GM12878 (cell line): Measurements from ENCODE around the gene SOX6. TPM values are rescaled to one million over a fixed set of nuclear protein-coding genes. Genes with fewer than 3 reads are reported as not detected.

ENCODE experiments used
- ATAC-seq: fragments of 200-7000 bp; cut with Tn5 transposase; 3 replicates; pipeline ENCODE4 v1.9.1; 2020; ENCODE audit warnings: mild to moderate bottlenecking, moderate library complexity
- BruUV-seq: library from RNA; stranded (reverse); fragments of 400-500 nt; replicated peaks from 2 replicates; lab custom pipeline; 2021; lab: Mats Ljungman, UMichigan
- CTCF ChIA-PET: fragments of 300-600 bp; sonication (Branson Sonifier 250); formaldehyde crosslinking; extraction: SDS; loops from one replicate; lab custom pipeline; 2021; ENCODE audit warnings: inconsistent platforms; lab: Yijun Ruan, JAX
- POLR2A ChIA-PET: fragments of 350-600 bp; formaldehyde crosslinking; extraction: SDS; loops from one replicate; lab custom pipeline; 2021; ENCODE audit warnings: inconsistent platforms; lab: Charles Lee
- RAD21 ChIA-PET: fragments of 300-600 bp; sonication (Branson Sonifier 250); formaldehyde crosslinking; loops from one replicate; lab custom pipeline; 2023; ENCODE audit warnings: antibody characterized with exemption; ENCODE audit not compliant: unreplicated experiment; lab: Charles Lee
- SMC1A ChIA-PET: fragments of 300-600 bp; sonication (Branson Sonifier 250); formaldehyde crosslinking; loops from one replicate; lab custom pipeline; 2023; ENCODE audit not compliant: unreplicated experiment, uncharacterized antibody; lab: Charles Lee
- DNase-seq: peaks from one replicate; pipeline ENCODE4 v3.0.0-alpha.2; 2011; ENCODE audit warnings: low read depth, low spot score
- FAIRE-seq: peaks from 3 replicates; lab custom pipeline; 2011; peaks lifted over from hg19 to GRCh38; lab: Jason Lieb, UNC
- H2AFZ ChIP-seq: 2 replicates; pipeline ENCODE4 v1.6.0; 2011; ENCODE audit warnings: low read depth, low read length, control low read depth; ENCODE audit not compliant: control insufficient read depth
- H3K27ac ChIP-seq: 2 replicates; pipeline ENCODE4 v1.5.1; 2011; ENCODE audit warnings: control low read depth; ENCODE audit not compliant: control insufficient read depth, insufficient read depth
- H3K27me3 ChIP-seq, 2 experiments: replicated peaks in 1 of 2; 2 replicates each; pipeline versions ENCODE4 v1.6.0 to v1.6.1; 2011; ENCODE audit warnings: low read length in 1 of 2; ENCODE audit not compliant: control insufficient read depth in 2 of 2, insufficient read depth in 2 of 2
- H3K36me3 ChIP-seq, 2 experiments: 2 replicates each; pipeline ENCODE4 v1.5.1; 2011; ENCODE audit warnings: low read length in 1 of 2; ENCODE audit not compliant: control insufficient read depth in 2 of 2, insufficient read depth in 2 of 2
- H3K4me1 ChIP-seq: 2 replicates; pipeline ENCODE4 v1.6.1; 2011; ENCODE audit warnings: mild to moderate bottlenecking, low read length, moderate library complexity, mixed read lengths; ENCODE audit not compliant: control insufficient read depth, insufficient read depth
- H3K4me2 ChIP-seq: 2 replicates; pipeline ENCODE4 v1.6.0; 2011; ENCODE audit warnings: control low read depth; ENCODE audit not compliant: control insufficient read depth, insufficient read depth
- H3K4me3 ChIP-seq: fragments of 200-600 bp; sonication (generic); 2 replicates; pipeline ENCODE4 v1.5.1; 2016
- H3K79me2 ChIP-seq: 2 replicates; pipeline ENCODE4 v1.6.0; 2011; ENCODE audit warnings: low read length; ENCODE audit not compliant: control insufficient read depth, insufficient read depth
- H3K9ac ChIP-seq: 2 replicates; pipeline ENCODE4 v1.8.0; 2011; ENCODE audit warnings: low read length, control low read depth, mixed read lengths; ENCODE audit not compliant: control insufficient read depth, insufficient read depth
- H3K9me3 ChIP-seq: replicated peaks from 3 replicates; pipeline ENCODE4 v1.5.1; 2011; ENCODE audit warnings: mild to moderate bottlenecking, low read length; ENCODE audit not compliant: control insufficient read depth, insufficient read depth
- H4K20me1 ChIP-seq: 2 replicates; pipeline ENCODE4 v1.6.0; 2011; ENCODE audit not compliant: control insufficient read depth, insufficient read depth
- MEF2B ChIP-seq: fragments of 450-650 bp; IDR thresholded peaks from 2 replicates; pipeline ENCODE4 v1.6.1; 2018; ENCODE audit warnings: mild to moderate bottlenecking, moderate library complexity; ENCODE audit not compliant: partially characterized antibody, poor library complexity, severe bottlenecking
- MTA2 ChIP-seq: fragments of 450-650 bp; IDR thresholded peaks from 2 replicates; pipeline ENCODE4 v1.6.1; 2016; ENCODE audit warnings: low read depth, mild to moderate bottlenecking, moderate library complexity
- POLR2A ChIP-seq: IDR thresholded peaks from 2 replicates; pipeline ENCODE4 v1.6.1; 2011; ENCODE audit warnings: low read depth, mild to moderate bottlenecking, low read length
- RUNX3 ChIP-seq: IDR thresholded peaks from 2 replicates; pipeline ENCODE4 v1.6.1; 2012; ENCODE audit warnings: low read length, inconsistent platforms
- WGBS: methylation state at CpG from one replicate; pipeline ENCODE4 v1.1.6; 2016; ENCODE audit warnings: low lambda C conversion rate; ENCODE audit not compliant: insufficient replicate concordance, insufficient coverage; ENCODE audit errors: missing lambda C conversion rate; 5-methylcytosine and 5-hydroxymethylcytosine counted together
- in situ Hi-C: fragments of 300-500 bp; cut with MboI; formaldehyde crosslinking; loops from 9 replicates; pipeline ENCODE4 v1.14.3; 2018; ENCODE audit warnings: mixed read lengths
- intact Hi-C: fragments of 100-400 bp; cut with micrococcal nuclease; formaldehyde crosslinking; loops from one replicate; pipeline ENCODE4 v1.14.2; 2022; ENCODE audit not compliant: unreplicated experiment
- polyA plus RNA-seq, 11 experiments: library from polyadenylated mRNA; depleted of rRNA in 4 of 11; unstranded in 6 of 11; stranded (reverse) in 5 of 11; fragments of >200 nt; fragmentation: Nextera tagmentation in 4 of 11; fragmentation: Illumina TruSeq in 1 of 11; extraction: Ambion mirVana in 4 of 11; extraction: Trizol in 1 of 11; gene quantifications; 1 replicate in 1 of 11; 2 replicates in 10 of 11; pipeline versions ENCODE4 v1.2.1 to v1.2.3, GENCODE V29; 2011 to 2016; ENCODE audit warnings: inconsistent platforms in 2 of 11, missing spikeins in 2 of 11, low read depth in 1 of 11
- total RNA-seq, 4 experiments: library from RNA; depleted of rRNA in 3 of 4; stranded (reverse); fragments of >200 nt in 3 of 4; fragmentation: Illumina TruSeq in 1 of 4; extraction: Trizol in 1 of 4; gene quantifications; 2 replicates each; pipeline versions ENCODE4 v1.2.1 to v1.2.3, GENCODE V29; 2013 to 2021
- TF ChIP-seq, protein P1 (sequence below): fragments of 450-650 bp; IDR thresholded peaks from 2 replicates; pipeline ENCODE4 v1.6.1; 2017; ENCODE audit warnings: borderline replicate concordance
- TF ChIP-seq, protein P2 (sequence below): fragments of 450-650 bp; formaldehyde crosslinking; IDR thresholded peaks from 2 replicates; pipeline ENCODE4 v1.5.0; 2022; ENCODE audit warnings: mild to moderate bottlenecking, missing genetic modification characterization
- TF ChIP-seq, protein P3 (sequence below): fragments of 450-650 bp; IDR thresholded peaks from 2 replicates; pipeline ENCODE4 v1.6.1; 2018; ENCODE audit warnings: borderline replicate concordance, mild to moderate bottlenecking; ENCODE audit not compliant: partially characterized antibody

Gene SOX6
- total and polyA plus RNA-seq, 10 of the 15 experiments (the other 5 are each of a cell fraction or from before 2014, with no cell fraction given) = 0.03 to 0.71 (median 0.29) TPM; not detected in 4

DNA sequence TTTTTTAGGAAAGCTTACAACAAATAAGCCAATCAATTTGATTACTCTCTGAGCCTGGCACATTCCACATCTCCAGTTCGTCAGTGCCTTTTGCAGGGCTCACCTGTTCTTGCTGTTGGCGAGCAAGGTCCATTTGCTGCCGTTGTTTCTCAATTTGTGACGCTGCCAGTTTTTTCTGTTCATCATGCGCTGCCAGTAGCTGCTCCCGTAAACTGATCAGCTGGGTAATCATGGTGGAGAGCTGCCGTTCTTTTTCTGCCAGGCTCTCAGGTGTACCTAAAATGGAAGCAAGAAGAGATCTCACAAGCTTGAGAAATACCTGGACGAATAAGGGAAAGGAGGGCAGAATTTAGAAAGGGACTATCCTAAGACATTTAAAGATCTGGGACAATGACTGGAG lies 169.7 kb downstream of the SOX6 start:
- ChIA-PET SMC1A (no interaction called here), RAD21 (no interaction called here), CTCF (no interaction called here), POLR2A (interaction anchor here (0.6 kb wide), 1 partner anchor 17 kb away, joined by 4 read pairs; no protein-coding TSS in a partner anchor)
- in situ Hi-C loops = no loop called here
- no peak overlapping the region for H3K9ac ChIP-seq
- intact Hi-C loops = no loop called here
- no peak overlapping the region for H3K4me3 ChIP-seq
- no peaks in the 10 kb centered on the region for H4K20me1 ChIP-seq
- no peaks in the 10 kb centered on the region for H3K9me3 ChIP-seq
- H3K4me1 ChIP-seq = no peaks in the 10 kb centered on the region
- DNase-seq (no peak), FAIRE-seq (no peak), ATAC-seq (no peak)
- H3K27ac ChIP-seq = no peak overlapping the region
- 55% methylated on average over 8 of the region's 8 CpGs for WGBS
- no peak overlapping the region for H3K4me2 ChIP-seq
- no peaks in the 10 kb centered on the region for H3K79me2 ChIP-seq
- TF ChIP-seq MEF2B = no peak
- no peaks in the 10 kb centered on the region for H3K27me3 ChIP-seq
- H3K36me3 ChIP-seq = no peaks in the 10 kb centered on the region
- no peak overlapping the region for H2AFZ ChIP-seq
- no TSS peak for BruUV-seq

DNA sequence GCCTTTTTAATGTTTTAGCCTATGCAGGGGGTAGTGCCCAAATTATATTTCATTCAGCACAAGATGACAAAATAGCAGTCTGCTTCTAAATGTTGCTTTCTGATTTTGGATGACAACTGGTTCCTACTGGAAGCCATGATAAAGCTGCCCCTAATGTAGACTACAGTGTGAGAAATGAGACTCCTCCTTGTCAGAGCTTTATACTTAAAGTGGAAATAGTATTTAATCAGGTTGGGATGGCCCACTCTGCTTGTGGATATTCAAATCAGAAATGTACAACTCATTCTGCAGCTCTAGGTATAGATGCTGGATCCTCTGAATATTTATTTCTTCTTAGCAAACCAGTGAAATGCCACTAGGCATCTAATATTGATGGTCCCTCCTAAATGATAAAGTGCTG lies 171.3 kb downstream of the SOX6 start:
- RAD21 ChIA-PET = no interaction called here
- no peak overlapping the region for H3K9ac ChIP-seq
- no peak overlapping the region for H2AFZ ChIP-seq
- in situ Hi-C loops (no loop called here), intact Hi-C loops (no loop called here)
- no peaks in the 10 kb centered on the region for H3K79me2 ChIP-seq
- H3K4me1 ChIP-seq = no peaks in the 10 kb centered on the region
- FAIRE-seq (no peak), DNase-seq (no peak), ATAC-seq (no peak)
- SMC1A ChIA-PET = interaction anchor here (1.5 kb wide), 1 partner anchor 9 kb away, joined by 6 read pairs; no protein-coding TSS in a partner anchor
- no peaks in the 10 kb centered on the region for H3K9me3 ChIP-seq
- H3K4me2 ChIP-seq = no peak overlapping the region
- POLR2A ChIA-PET = no interaction called here
- no peak overlapping the region for H3K4me3 ChIP-seq
- no peak overlapping the region for H3K27ac ChIP-seq
- H3K36me3 ChIP-seq = no peaks in the 10 kb centered on the region
- CTCF ChIA-PET = interaction anchor here (1.5 kb wide), 1 partner anchor 10 kb away, joined by 3 read pairs; no protein-coding TSS in a partner anchor
- no peaks in the 10 kb centered on the region for H3K27me3 ChIP-seq
- no peaks in the 10 kb centered on the region for H4K20me1 ChIP-seq
- no TSS peak for BruUV-seq
- TF ChIP-seq POLR2A (no peak), MTA2 (no peak), RUNX3 (no peak)
- TF ChIP-seq, protein P1, sequence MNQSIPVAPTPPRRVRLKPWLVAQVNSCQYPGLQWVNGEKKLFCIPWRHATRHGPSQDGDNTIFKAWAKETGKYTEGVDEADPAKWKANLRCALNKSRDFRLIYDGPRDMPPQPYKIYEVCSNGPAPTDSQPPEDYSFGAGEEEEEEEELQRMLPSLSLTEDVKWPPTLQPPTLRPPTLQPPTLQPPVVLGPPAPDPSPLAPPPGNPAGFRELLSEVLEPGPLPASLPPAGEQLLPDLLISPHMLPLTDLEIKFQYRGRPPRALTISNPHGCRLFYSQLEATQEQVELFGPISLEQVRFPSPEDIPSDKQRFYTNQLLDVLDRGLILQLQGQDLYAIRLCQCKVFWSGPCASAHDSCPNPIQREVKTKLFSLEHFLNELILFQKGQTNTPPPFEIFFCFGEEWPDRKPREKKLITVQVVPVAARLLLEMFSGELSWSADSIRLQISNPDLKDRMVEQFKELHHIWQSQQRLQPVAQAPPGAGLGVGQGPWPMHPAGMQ = no peak
- TF ChIP-seq, protein P2, sequence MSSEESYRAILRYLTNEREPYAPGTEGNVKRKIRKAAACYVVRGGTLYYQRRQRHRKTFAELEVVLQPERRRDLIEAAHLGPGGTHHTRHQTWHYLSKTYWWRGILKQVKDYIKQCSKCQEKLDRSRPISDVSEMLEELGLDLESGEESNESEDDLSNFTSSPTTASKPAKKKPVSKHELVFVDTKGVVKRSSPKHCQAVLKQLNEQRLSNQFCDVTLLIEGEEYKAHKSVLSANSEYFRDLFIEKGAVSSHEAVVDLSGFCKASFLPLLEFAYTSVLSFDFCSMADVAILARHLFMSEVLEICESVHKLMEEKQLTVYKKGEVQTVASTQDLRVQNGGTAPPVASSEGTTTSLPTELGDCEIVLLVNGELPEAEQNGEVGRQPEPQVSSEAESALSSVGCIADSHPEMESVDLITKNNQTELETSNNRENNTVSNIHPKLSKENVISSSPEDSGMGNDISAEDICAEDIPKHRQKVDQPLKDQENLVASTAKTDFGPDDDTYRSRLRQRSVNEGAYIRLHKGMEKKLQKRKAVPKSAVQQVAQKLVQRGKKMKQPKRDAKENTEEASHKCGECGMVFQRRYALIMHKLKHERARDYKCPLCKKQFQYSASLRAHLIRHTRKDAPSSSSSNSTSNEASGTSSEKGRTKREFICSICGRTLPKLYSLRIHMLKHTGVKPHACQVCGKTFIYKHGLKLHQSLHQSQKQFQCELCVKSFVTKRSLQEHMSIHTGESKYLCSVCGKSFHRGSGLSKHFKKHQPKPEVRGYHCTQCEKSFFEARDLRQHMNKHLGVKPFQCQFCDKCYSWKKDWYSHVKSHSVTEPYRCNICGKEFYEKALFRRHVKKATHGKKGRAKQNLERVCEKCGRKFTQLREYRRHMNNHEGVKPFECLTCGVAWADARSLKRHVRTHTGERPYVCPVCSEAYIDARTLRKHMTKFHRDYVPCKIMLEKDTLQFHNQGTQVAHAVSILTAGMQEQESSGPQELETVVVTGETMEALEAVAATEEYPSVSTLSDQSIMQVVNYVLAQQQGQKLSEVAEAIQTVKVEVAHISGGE (CRISPR knock-in tag) = no peak
- TF ChIP-seq, protein P3, sequence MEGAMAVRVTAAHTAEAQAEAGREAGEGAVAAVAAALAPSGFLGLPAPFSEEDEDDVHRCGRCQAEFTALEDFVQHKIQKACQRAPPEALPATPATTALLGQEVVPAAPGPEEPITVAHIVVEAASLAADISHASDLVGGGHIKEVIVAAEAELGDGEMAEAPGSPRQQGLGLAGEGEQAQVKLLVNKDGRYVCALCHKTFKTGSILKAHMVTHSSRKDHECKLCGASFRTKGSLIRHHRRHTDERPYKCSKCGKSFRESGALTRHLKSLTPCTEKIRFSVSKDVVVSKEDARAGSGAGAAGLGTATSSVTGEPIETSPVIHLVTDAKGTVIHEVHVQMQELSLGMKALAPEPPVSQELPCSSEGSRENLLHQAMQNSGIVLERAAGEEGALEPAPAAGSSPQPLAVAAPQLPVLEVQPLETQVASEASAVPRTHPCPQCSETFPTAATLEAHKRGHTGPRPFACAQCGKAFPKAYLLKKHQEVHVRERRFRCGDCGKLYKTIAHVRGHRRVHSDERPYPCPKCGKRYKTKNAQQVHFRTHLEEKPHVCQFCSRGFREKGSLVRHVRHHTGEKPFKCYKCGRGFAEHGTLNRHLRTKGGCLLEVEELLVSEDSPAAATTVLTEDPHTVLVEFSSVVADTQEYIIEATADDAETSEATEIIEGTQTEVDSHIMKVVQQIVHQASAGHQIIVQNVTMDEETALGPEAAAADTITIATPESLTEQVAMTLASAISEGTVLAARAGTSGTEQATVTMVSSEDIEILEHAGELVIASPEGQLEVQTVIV = no peak
